HepG2 (cell line): ENCODE results near the gene DHCR7.

Experiments
- BRD4 ChIP-seq: sonication (generic); formaldehyde crosslinking; IDR thresholded peaks from 2 replicates; pipeline ENCODE4 v1.4.0; 2020; ENCODE audit warnings: missing genetic modification reagents
- CTCF ChIP-seq: sonication (generic); formaldehyde crosslinking; IDR thresholded peaks from 2 replicates; pipeline ENCODE4 v1.5.0; 2020; ENCODE audit warnings: mild to moderate bottlenecking, missing genetic modification reagents, moderate library complexity
- FOXA3 ChIP-seq: IDR thresholded peaks from 2 replicates; pipeline ENCODE4 v1.6.1; 2016; ENCODE audit warnings: missing genetic modification reagents, missing compliant biosample characterization
- HNRNPUL1 ChIP-seq: fragments of 200-400 bp; formaldehyde crosslinking; IDR thresholded peaks from 2 replicates; pipeline ENCODE4 v1.6.1; 2017; ENCODE audit warnings: low read depth, mild to moderate bottlenecking, low read length, moderate library complexity
- MYC ChIP-seq: sonication (generic); formaldehyde crosslinking; IDR thresholded peaks from 2 replicates; pipeline ENCODE4 v1.9.0; 2021; ENCODE audit warnings: missing genetic modification reagents, borderline replicate concordance
- TAF1 ChIP-seq: sonication (generic); formaldehyde crosslinking; IDR thresholded peaks from 2 replicates; pipeline ENCODE4 v1.4.0; 2020; ENCODE audit warnings: missing genetic modification reagents
- ZNF121 ChIP-seq: sonication (generic); formaldehyde crosslinking; IDR thresholded peaks from 2 replicates; pipeline ENCODE4 v1.5.0; 2020; ENCODE audit warnings: mild to moderate bottlenecking, missing genetic modification reagents
- ZNF761 ChIP-seq: sonication (generic); formaldehyde crosslinking; conservative IDR thresholded peaks from 2 replicates; pipeline ENCODE4 v1.4.0; 2020; ENCODE audit warnings: mild to moderate bottlenecking, missing genetic modification reagents

- TF ChIP-seq TAF1 (CRISPR knock-in tag) = no peak
- TF ChIP-seq BRD4 (CRISPR knock-in tag) = no peak
- TF ChIP-seq FOXA3 (CRISPR knock-in tag) = no peak
- no peak for TF ChIP-seq CTCF (CRISPR knock-in tag)
- no peak for TF ChIP-seq ZNF121 (CRISPR knock-in tag)
- TF ChIP-seq ZNF761 (CRISPR knock-in tag) = no peak
- TF ChIP-seq HNRNPUL1 = no peak
- TF ChIP-seq MYC (CRISPR knock-in tag) = no peak
Observed at GRCh38 chr11:71406681-71407080, 41.5 kb downstream of the DHCR7 start.
